Pancreas (tissue), 10 donors: ENCODE results near the gene HLA-DOB. TPM values are rescaled to one million over a fixed set of nuclear protein-coding genes. Genes with fewer than 3 reads are reported as not detected.

Experiments used
- ATAC-seq, 4 donors: fragments of 200-7000 bp; cut with Tn5 transposase; one replicate each; pipeline versions ENCODE4 v1.8.0 to v1.9.1; 2020; ENCODE audit warnings: mild to moderate bottlenecking in 4 of 4, moderate library complexity in 4 of 4
- DNase-seq, 6 donors: peaks; one replicate each; pipeline ENCODE4 v3.0.0-alpha.2; 2020
- FAIRE-seq: peaks from 2 replicates; lab custom pipeline; 2012; peaks lifted over from hg19 to GRCh38; lab: Jason Lieb, UNC
- H3K27ac ChIP-seq, 4 donors: fragments of 200-600 bp; sonication (generic); 1 replicate in 3 of 4; 2 replicates in 1 of 4; pipeline versions ENCODE4 v1.5.0 to v1.8.0; 2020
- H3K27me3 ChIP-seq, 4 donors: fragments of 200-600 bp; one replicate each; pipeline ENCODE4 v1.8.0; 2021
- H3K36me3 ChIP-seq, 3 donors: fragments of 200-600 bp; sonication (generic) in 1 of 3; one replicate each; pipeline versions ENCODE4 v1.5.0 to v1.8.0; 2020 to 2021
- H3K4me1 ChIP-seq, 3 donors: fragments of 200-600 bp; one replicate each; pipeline ENCODE4 v1.8.0; 2021
- H3K4me3 ChIP-seq, 4 donors: fragments of 200-600 bp; sonication (generic) in 2 of 4; one replicate each; pipeline versions ENCODE4 v1.5.0 to v1.8.0; 2020 to 2021
- H3K9me3 ChIP-seq, 4 donors: fragments of 200-600 bp; one replicate each; pipeline ENCODE4 v1.8.0; 2021
- CTCF ChIP-seq, 4 donors: fragments of 200-600 bp; sonication (generic) in 3 of 4; IDR thresholded peaks; one replicate each; pipeline versions ENCODE4 v1.5.0 to v1.8.0; 2021; ENCODE audit warnings: antibody characterized with exemption in 4 of 4
- WGBS, 2 donors: extraction: QIAGEN DNeasy Blood & Tissue Kit; methylation state at CpG; one replicate each; pipeline ENCODE4 v1.1.7; 2013; 5-methylcytosine and 5-hydroxymethylcytosine counted together
- intact Hi-C, 3 donors: fragments of 100-400 bp; cut with DNase I; formaldehyde crosslinking; loops; one replicate each; pipeline versions ENCODE4 v1.11.1 to v1.14.2; 2022
- polyA plus RNA-seq, 2 donors: library from polyadenylated mRNA; stranded (reverse); fragments of 200-250 nt; gene quantifications; one replicate each; pipeline ENCODE4 v1.2.3, GENCODE V29; 2013
- total RNA-seq, 6 donors: library from RNA; stranded (reverse); fragmentation: NEBNext Ultra II Directional in 4 of 6; extraction: Animal tissue kit (Norgen Biotek cat#: 25700) in 4 of 6; gene quantifications; one replicate each; pipeline versions ENCODE4 v1.2.1 to v1.2.4, GENCODE V29; 2021 to 2023
- donor health status: healthy with polysubstance abuse.
- donor health status: DM: no; HTN: no; CAD: no; lungs with moderate emphysema.
- donor health status: DM: no; HTN: no; CAD: no.
- donor health status: control.
- donor health status: control.
- donor health status: Bipolar disorder and iron deficiency.
- donor health status: DM: yes; HTN: yes; CAD: no.
- donor health status: DM: no; HTN: no; CAD: no.
- donor health status: DM: no; HTN: no; CAD: no.
- donor health status: DM: yes; HTN: yes; CAD: no.

Gene HLA-DOB
- total RNA-seq (under 1 TPM in 2 of 6 donors, not detected in 4; 0.21 to 0.87 TPM), polyA plus RNA-seq (under 1 TPM; 0.38 to 0.53 TPM)

GRCh38 chr6:32816746-32817204, at the start of gene HLA-DOB:
HLA-DOB (minus strand) TSS chr6:32817002; CDS start chr6:32816951, 51 bp downstream.
- intact Hi-C loops = no loop called here
- no peak for DNase-seq
- Histone ChIP-seq H3K27ac (no peak within 1 kb of the TSS), H3K36me3 (no peaks in the 10 kb centered on the region), H3K4me1 (no peaks in the 10 kb centered on the region), H3K4me3 (no peak within 1 kb of the TSS), H3K27me3 (no peaks in the 10 kb centered on the region), H3K9me3 (no peaks in the 10 kb centered on the region)
- peak in 3 of 4 donors; percentile 53 to 76 (median 59) for ATAC-seq
- no peak for TF ChIP-seq CTCF (IDR thresholded peaks at IDR 0.05)
- no peak for FAIRE-seq
- WGBS, 2 donors = 45 to 55% methylated on average over 3 of the region's 3 CpGs

DNA sequence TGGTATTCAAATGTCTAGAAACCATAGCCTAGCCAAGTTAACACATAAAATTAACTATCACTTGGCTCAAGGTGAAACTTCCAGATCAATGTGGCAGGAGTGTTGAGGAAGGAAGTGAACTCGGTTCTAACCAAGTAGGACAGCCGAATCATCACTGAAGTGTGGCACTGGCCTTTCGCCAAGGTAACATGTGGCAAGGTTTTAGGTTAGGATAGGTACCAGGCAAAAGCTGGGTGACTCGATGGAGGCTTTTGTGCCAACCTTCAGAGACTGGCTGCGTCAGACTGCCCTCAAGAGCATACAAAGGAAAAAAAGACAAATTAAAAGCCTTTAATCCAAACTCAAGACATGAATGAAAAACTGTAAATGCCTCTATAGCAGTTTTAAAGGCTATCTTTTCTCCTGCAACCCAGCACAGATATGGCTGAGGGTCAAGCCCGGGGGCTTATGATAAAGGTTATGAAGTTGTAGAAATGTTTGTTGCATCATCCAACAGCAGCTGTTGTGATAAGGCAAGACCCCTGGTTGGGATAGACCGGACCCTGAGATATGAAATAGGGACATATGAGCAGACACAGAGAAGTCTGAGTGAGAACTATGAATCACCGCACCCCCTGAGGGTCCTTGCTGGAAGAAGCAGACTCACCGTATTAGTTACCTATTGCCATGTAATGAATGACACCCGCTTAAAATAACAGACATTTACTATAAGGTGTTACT, 49.1 kb upstream of the HLA-DOB start:
- FAIRE-seq = no peak
- H3K4me1 ChIP-seq = peaks cover 0 to 5% (median 3%) of the 10 kb centered on the region in 3 donors

DNA sequence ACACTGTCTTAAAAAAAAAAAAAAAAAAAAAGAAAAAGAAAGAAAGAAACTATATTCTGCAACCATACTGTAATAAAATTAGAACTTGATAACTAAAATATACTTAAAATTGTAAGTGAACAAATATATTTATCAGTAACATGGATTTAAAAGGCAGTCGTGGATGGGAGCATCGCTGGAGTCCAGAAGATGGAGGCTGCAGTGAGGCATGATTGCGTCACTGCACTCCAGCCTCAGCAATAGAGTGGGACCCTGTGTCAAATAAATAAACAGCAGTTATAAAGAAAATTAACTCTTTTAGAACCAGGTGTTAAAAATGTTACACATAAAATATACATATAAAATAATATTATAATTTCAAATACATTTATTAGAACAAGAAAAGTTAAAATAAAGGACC, 45.9 kb upstream of the HLA-DOB start:
- Histone ChIP-seq H3K27me3 (no peaks in the 10 kb centered on the region), H3K4me1 (peaks cover 0 to 5% (median 3%) of the 10 kb centered on the region in 3 donors), H3K36me3 (no peaks in the 10 kb centered on the region), H3K27ac (no peak overlapping the region), H3K9me3 (no peaks in the 10 kb centered on the region), H3K4me3 (no peak overlapping the region)
- no peak for TF ChIP-seq CTCF (IDR thresholded peaks at IDR 0.05)
- FAIRE-seq (no peak), DNase-seq (no peak), ATAC-seq (no peak)
- 74 to 90% methylated on average over 3 of the region's 3 CpGs for WGBS, 2 donors
- intact Hi-C loops = loop anchor here in 1 of 3 donors (5.0 kb wide), 1 partner anchor 35 kb away; no protein-coding TSS in a partner anchor

More for the DNA sequence above, 49.1 kb upstream of the HLA-DOB start:
- intact Hi-C loops = loop anchor here in 1 of 3 donors (5.0 kb wide), 1 partner anchor 39 kb away; no protein-coding TSS in a partner anchor
- 49 to 58% methylated on average over 10 of the region's 10 CpGs for WGBS, 2 donors
- H3K9me3 ChIP-seq = no peaks in the 10 kb centered on the region
- ATAC-seq = no peak
- no peaks in the 10 kb centered on the region for H3K27me3 ChIP-seq
- H3K4me3 ChIP-seq = no peak overlapping the region
- no peaks in the 10 kb centered on the region for H3K36me3 ChIP-seq
- no peak for DNase-seq
- no peak for TF ChIP-seq CTCF (IDR thresholded peaks at IDR 0.05)
- no peak overlapping the region for H3K27ac ChIP-seq

GRCh38 chr6:32860674-32861073, 43.9 kb upstream of the HLA-DOB start:
- H3K4me1 ChIP-seq = peaks cover 0 to 5% (median 3%) of the 10 kb centered on the region in 3 donors
- DNase-seq = no peak
- H3K27me3 ChIP-seq = no peaks in the 10 kb centered on the region
- H3K9me3 ChIP-seq = no peaks in the 10 kb centered on the region
- no peak for ATAC-seq
- H3K27ac ChIP-seq = peak overlapping the region in 3 of 4 donors; percentile 28 to 50 (median 46)
- intact Hi-C loops = loop anchor here in 1 of 3 donors (5.0 kb wide), 1 partner anchor 33 kb away; no protein-coding TSS in a partner anchor
- FAIRE-seq = no peak
- H3K4me3 ChIP-seq = no peak overlapping the region
- WGBS, 2 donors = 70 to 74% methylated on average over 1 of the region's 1 CpG
- H3K36me3 ChIP-seq = no peaks in the 10 kb centered on the region
- no peak for TF ChIP-seq CTCF (IDR thresholded peaks at IDR 0.05)

- Histone ChIP-seq H3K4me3 (no peak overlapping the region), H3K9me3 (no peaks in the 10 kb centered on the region), H3K4me1 (peaks cover 0 to 5% (median 3%) of the 10 kb centered on the region in 3 donors), H3K27ac (no peak overlapping the region), H3K36me3 (no peaks in the 10 kb centered on the region), H3K27me3 (no peaks in the 10 kb centered on the region)
- DNase-seq (no peak), ATAC-seq (no peak), FAIRE-seq (no peak)
- no peak for TF ChIP-seq CTCF (IDR thresholded peaks at IDR 0.05)
- intact Hi-C loops = no loop called here
- WGBS, 2 donors = 78 to 86% methylated on average over 5 of the region's 5 CpGs
Measured at GRCh38 chr6:32858194-32858593, 41.4 kb upstream of the HLA-DOB start.
